OCI-M2 (cell line): ENCODE measurements around the gene UBQLN1.
"Not testable (repeated sequence)": the region's sequence is repeated elsewhere in the genome, so short reads cannot be mapped to it uniquely, and the experiment has no call there.

Source experiments
- DNase-seq: peaks from one replicate; lab custom pipeline; 2025; ENCODE audit not compliant: unreplicated experiment; lab: John Stamatoyannopoulos, UW

The UBQLN1 gene

DNA sequence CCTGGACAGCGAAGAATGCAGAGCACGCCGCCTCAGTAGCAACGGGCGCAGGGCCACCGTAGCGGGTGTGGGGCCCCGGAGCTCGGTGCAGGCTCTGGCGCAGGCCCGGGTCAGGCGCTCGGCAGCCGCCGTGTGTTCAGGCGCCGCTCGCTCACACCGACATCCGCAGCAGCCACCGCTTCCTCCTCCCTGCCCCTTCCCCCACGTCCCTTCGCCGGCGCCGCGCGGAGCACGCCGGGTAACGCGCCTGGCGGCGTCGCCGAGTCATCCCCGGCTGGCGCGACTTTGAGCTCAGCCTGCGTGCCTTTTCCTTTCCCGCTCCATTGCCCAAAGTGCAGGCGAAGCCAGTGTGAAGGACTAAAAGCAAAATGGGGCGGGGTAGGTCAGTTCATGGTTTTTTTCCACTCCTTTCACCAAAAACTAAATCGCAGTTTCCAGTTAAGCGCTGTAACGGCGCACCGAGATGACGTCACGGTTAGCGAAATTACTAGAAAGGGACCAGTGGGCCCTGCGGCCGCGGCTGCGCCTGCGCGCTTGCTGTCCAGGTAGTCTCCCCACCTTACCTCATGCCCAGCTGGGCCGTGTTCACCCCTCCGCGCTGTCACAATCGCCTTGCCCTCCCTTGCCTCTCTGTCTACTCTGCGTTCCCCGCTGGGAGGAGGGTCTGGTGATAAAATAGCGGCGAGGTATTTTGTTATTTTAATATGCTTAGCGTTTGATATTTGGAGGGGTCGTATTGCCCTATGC, at the start of gene UBQLN1:
TSS of gene UBQLN1 (minus strand) at position 191 of the 747 bp plus-strand sequence. CDS start 279 bp downstream, outside the sequence.
- peak; percentile 75 for DNase-seq

DNA sequence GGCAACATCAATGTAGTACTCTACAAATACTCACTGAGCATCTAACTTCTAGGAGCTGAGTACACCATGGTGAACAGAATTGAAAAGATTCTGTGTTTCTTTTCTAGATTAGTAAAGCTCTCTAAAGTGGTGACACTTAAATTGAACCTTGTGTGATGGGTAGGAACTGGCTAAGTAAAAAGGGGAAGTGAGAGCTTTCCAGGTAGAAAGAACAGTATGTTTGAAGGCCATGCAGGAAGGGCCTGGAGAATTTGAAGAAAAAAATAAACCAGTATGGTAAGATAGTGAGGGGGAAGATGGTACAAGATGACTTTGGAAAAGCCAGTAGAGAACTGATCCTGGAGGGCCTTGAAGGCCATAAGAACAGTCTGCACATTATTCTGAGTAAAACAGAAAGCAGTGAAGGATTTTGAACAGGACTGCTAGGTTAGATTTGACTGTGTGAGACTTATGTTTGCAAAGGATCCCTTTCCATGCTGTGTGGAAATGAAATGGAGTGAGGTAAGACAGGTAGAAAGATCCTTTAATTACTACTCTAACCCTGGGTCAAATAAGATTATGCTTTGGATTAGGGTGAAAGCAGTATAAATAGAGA, 46.7 kb upstream of the UBQLN1 start:
- DNase-seq, result no peak

DNA sequence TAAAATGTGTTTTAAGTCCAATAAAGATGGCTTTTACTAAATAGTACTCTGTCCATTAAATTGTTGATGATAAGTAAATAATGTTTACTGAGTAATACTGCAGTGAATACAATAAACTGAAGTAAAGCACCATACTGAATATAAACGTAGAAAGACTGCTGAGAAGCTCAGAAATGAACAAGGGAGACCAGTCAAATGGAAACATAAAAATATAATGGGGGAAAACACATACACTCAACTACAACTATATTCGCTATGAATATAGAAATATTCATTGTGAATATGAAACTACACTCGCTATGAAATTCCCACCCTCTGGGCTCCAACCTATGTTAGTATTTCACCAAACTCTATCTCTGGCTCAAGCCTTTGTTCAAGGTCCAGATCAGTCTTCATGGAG, 41.9 kb upstream of the UBQLN1 start:
- no peak for DNase-seq

DNA sequence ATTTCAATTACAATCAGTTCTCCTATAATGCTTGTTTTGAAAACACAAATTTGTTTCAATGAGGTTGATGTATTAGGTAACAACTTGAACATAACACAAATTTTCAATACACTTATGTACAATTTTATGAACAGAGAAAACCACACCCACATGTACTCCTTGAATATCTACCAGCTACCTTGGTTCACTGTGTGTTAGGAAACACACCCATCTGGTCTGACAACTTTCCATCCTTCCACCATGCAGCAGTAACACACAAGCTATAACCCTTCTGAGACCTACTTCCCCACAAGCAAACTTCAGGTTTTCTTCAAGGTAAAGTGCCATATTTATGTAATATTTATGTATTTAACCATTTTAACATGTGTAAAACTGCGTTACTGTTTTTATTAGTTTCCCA, 36.4 kb upstream of the UBQLN1 start:
- DNase-seq, result no peak

DNA sequence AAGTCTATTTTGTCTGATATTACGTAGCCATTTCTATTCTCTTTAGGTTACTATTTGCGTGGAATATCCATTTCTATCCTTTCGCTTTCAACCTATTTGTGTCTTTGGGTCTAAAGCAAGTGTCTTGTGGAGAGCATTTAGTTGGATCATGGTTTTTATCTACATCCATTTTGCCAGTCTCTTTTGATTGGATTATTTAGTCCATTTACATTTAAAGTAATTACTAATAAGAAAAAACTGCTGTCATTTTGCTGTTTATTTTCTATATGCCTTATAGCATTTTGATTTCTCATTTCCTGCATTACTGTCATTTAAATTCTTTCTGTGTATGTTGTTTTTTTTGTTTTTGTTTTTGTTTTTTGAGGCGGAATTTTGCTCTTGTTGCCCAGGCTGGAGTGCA, 26.0 kb upstream of the UBQLN1 start:
- DNase-seq, result no peak

DNA sequence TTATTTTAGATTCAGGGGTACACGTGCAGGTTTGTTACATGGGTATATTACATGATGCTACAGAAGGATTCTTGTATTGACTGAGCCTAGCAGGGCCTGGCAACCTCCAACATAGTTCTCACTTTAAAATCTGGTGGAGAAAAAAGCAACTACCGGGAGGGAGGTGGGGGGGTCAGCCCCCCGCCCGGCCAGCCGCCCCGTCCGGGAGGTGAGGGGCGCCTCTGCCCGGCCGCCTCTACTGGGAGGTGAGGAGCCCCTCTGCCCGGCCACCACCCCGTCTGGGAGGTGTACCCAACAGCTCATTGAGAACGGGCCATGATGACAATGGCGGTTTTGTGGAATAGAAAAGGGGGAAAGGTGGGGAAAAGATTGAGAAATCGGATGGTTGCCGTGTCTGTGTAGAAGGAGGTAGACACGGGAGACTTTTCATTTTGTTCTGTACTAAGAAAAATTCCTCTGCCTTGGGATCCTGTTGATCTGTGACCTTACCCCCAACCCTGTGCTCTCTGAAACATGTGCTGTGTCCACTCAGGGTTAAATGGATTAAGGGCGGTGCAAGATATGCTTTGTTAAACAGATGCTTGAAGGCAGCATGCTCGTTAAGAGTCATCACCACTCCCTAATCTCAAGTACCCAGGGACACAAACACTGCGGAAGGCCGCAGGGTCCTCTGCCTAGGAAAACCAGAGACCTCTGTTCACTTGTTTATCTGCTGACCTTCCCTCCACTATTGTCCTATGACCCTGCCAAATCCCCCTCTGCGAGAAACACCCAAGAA, 21.0 kb upstream of the UBQLN1 start:
- DNase-seq, result not testable (repeated sequence)

DNA sequence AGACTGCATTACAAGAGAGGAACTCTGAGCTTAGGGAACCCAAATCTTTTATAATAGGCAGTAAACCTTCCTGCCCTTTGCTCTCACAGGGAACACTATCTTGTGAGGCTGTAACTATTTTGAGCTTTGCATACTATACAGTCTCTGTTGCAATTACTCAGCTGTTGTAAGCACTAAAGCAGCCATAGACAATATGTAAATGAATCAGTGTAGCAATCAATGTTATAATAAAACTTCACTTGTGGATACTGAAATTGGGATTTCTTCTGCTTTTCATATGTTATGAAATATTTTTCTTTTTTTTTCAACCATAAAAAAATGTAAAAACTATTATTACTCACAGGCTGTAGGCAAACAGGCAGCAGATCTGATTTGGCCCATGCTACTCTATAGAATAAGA, 16.7 kb upstream of the UBQLN1 start:
- DNase-seq, result no peak

DNA sequence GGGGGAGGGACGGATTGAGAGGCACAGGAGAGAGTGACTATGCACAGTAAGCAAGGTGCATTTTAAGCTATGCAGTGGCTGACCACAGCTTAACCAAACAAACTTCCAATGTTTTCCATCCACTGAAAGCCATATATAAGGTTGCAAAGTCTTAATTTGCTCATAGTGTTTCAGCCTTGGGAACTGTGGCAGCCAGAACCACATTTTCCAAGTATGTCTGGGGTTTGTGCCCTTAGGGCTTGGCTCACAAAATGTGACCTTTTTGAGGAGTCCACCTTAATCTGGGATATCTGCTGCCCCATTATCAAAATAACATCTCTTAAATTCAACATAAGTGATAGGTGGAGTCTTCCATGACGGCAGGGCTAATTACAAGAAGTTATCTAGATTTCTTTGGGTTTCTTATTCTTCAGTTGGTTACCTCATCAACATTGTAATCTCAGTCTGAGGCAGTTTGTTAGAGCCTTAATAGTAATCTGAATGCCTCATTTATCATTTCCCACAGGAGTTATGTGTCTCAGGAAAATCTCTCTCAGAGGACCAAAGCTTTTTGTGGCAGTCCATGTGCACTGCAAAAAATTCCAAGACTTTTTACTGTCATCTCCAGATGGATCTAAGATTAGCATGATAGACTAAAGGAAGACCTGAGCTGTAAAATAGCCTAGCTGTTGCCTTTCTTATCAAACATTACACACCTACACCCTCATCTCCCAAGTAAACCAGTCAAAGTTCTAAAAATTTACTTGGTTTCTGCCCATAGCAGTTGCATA, 15.2 kb upstream of the UBQLN1 start:
- DNase-seq, result no peak

DNA sequence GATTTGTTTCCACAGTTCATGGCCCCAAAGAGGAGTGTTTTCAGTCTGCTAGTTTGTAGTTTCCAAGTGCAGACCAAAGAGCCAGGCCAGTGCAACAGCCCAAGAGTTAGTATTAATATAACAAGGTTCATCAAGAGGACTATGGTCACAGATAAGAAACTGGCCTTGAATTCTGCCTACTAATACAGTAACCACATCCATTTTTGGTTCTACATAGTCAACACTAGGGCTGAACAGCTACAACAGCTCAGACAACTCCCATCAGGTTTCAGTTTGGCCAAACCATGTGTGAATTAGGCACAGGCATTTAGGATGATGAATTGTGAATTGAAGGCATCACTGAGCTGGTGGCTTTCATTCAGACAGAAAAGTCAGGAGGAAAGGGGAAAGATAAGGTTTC, 13.8 kb upstream of the UBQLN1 start:
- no peak for DNase-seq

DNA sequence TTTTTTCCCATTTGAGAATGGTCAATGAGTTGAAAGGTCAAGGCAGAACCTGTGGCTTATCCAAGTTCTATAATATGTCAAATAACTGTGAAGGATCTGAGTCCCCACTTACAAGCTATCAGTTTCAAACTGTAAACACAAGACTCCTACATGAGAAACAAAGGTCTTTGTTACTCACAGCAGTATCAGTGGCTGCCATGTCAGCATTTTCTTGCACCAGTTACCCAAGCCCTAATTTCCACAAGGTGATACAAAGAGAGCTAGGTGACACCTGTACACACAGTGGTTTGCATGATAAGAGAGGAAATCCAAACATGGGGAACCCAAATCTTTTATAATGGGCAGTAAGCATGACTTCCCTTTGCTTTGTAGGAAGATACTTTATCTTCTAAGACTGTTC, 8.0 kb upstream of the UBQLN1 start:
- no peak for DNase-seq

DNA sequence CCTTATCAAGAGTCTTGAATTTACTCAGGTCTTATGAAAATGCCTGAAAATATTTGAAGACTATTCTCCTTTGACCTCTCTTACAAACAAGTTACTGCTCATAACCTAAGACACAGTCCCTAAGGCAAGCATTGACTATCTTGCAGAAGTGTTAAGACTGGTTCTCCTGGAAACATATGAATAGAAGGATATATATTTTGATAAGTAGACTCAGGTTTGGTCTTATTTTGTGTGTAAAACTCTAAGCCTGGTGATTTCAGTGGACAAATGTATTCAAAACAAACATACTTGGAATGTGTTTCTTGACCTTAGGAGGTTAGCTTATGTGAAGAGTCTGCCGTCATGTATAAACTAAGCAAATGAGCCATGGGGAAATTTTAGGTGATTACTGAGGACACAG, 7.5 kb upstream of the UBQLN1 start:
- DNase-seq, result no peak

DNA sequence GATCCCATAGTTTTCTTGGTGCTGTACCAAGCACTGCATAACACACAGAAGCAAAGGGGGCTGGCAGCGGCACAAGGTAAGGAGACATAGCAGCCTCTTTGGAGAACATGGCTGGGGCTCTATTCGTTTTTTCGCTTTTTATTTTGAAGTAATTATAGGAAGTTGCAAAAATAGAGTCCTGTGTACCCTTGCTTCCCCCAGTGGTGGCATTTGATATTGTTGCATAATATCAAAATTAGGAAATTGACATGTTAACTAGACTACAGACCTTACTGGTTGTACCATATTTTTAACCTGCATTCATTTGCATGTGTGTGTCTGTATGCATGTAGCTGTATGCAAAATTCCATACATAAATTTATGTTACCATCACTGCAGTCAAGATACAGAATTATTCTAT, 6.6 kb upstream of the UBQLN1 start:
- no peak for DNase-seq

DNA sequence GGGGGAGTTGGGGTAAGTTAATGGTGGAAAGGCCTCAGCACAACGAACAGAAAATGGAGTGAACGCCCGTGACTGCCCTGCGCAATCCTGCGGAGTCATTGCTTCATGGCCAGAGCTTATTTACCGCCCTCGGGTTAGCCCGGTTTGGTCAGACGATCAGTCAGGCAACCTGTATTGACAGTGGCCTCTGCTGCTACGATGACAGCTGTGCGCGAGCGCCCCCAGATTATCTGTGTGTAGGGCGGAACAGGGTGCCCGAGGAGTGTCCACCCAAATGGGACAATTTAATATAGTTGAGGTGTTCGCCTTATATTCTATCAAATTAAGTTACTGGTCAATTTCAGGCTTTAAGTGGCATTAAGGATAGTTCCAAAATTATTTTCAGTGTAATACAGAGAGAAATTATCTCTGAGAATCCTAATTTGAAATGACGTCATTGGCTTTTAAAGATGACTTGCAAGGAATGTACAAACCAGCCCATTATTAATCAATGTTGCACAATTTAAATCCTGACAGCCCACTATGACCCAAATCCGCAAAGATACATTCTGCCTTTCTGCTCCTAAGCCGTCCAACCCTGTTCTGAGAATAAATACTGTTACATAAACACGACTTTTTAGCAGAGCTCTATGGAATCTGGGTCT, 879 bp upstream of the UBQLN1 start:
- DNase-seq, result no peak

DNA sequence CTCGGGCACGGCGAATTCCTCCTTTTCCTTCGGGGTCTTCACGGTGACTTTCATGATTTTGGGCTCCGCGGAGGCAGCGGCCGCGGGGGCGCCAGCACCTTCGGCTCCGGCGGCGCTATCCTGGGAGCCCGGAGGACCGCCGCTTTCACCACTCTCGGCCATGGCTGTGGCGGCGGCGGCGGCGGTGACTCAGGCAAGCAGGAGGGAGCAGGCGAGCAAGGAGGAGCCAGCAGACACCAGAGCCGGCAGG, 315 bp downstream of the UBQLN1 start:
- DNase-seq, result no peak

DNA sequence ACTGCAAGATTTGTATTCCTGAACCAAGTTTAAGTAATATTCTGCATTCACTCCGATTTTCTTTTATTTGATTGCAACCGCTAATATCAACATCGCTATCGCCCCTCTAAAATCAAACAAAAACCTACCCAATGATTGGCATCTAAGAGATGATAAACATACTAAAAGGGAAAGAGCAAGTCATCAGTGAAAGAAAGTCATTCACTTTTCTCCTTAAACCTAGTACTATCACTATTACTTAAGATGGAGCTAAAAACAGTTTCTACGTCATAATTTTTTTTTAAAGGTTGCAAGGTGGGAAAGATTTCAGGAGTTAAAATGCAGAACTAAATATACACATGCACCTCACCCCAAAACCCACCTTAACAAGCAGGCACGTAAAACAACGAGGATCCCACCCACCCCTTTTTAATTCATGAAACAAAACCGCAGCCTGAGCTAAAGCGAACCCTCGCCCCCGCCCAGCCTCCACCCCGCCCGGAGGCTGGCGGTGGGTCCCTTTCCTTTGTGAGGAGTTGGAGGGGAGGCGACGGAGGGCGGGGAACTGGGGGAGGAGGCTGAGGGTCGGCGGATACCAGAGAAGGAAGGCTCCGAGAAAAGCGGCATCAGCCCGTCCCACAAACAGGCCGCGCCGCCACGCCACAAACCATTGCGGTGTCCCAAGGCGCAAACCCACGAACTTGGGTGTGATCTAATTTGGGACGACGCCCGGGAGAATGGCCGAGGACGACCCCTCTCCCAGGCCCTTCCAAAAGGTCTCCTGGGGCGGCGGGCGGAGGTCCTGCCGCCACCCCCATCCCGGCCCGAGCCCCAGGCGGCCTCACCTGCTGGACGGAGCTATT, 861 bp downstream of the UBQLN1 start:
- DNase-seq, result no peak

DNA sequence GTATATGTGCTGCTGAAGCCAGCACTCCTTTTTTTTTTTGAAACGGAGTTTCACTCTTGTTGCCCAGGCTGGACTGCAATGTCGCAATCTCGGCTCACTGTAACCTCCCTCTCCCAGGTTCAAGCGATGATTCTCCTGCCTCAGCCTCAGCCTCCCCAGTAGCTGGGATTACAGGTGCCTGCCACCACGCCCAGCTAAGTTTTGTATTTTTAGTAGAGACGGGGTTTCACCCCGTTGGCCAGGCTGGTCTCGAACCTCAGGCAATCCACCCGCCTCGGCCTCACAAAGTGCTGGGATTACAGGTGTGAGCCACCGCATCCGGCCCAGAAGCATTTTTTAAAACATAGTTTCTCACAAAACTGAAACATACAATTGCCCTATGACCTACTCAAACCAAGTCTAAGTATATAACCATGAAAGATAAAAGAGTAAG, 2.5 kb downstream of the UBQLN1 start:
- DNase-seq, result not testable (repeated sequence)

DNA sequence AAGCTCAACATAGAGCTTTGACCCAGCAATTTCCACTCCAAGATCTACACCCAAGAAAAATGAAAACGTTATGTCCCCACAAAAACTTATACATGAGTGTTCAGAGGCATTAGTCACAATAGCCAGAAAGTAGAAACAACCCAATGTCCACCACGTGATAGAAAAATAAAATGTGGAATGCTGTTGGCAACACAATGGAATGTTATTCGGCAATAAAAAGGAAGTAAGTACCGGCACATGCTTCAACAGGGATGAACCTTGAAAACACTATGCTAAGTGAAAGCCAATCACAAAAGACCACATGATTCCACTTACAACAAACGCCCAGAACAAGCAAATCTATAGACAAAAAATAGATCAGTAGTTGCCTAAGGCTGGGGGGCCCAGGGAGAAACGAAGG, 6.0 kb downstream of the UBQLN1 start:
- DNase-seq, result no peak

DNA sequence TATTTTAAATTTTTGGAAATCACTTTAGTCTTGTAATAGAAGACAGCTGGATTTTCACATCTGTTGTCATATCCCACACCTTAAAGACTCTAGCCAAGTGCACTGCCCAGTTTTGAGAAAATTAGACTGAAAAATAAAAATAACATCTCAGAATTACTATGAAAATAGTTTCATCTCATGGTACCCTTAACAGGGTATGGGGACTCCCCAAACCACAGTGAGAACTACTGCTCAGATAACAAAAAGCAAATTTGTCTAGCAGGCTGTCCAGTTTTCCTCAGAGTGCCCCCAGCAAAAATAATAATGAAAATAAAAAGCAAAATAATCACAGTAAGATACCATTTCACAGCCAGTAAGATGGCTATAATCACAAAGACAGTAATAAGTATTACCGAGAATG, 6.5 kb downstream of the UBQLN1 start:
- DNase-seq, result no peak

DNA sequence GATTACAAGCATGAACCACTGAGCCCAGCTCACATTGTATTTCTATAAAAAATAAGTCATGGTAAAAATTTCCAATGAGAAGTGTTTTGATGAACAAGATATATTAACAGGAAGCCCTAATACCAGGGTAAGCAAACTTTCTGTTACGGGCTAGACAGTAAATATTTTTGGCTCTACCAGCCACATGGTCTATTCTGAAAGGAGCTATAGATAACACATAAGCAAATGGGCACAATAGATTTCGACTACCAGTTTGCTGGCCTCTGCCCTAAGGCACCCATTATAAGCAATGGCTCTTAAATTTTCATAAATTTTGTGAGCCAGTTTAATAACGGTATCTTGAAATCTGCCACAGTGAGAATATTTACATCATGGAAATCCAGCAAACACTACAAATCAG, 8.1 kb downstream of the UBQLN1 start:
- no peak for DNase-seq

DNA sequence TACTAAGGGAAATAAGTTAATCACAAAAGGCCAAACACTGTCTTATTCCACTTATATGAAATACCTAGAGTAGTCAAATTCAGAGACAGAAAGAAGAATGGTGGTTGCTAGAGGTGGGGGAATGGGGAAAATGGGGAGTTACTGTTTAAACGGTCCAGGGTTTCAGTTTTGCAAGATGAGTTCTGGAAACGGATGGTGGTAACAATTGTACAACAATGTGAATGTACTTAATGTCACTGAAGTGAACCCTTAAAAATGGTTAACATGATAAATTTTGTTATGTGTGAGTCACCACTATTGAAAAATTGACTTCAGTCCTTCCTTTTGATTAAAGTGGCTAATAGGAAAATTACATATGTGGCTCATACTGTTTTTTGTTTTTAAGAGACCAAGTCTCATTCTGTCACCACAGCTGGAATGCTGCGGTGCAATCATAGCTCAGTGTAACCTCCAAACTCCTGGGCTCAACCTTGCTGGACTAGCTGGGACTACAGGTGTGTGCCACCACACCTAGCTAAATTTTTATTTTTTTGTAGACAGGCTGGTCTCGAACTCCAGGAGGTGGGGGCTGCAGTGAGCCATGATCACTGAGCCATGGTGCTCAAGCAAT, 8.7 kb downstream of the UBQLN1 start:
- no peak for DNase-seq
